Bronchial epithelial cell (primary cell): ENCODE data around the gene SLC2A14. TPM values are rescaled to one million over a fixed set of nuclear protein-coding genes. Genes with fewer than 3 reads are reported as not detected.
"Not testable (repeated sequence)": the region's sequence is repeated elsewhere in the genome, so short reads cannot be mapped to it uniquely, and the experiment has no call there.

Source experiments
- DNase-seq: peaks from one replicate; pipeline ENCODE4 v3.0.0-alpha.2; 2010; ENCODE audit warnings: low read depth
- FAIRE-seq: peaks from 2 replicates; lab custom pipeline; 2011; peaks lifted over from hg19 to GRCh38; lab: Jason Lieb, UNC
- H3K27me3 ChIP-seq: 2 replicates; pipeline ENCODE4 v1.5.1; 2011; ENCODE audit warnings: low read length; ENCODE audit not compliant: control insufficient read depth, insufficient read depth
- H3K36me3 ChIP-seq: 2 replicates; pipeline ENCODE4 v1.5.1; 2011; ENCODE audit warnings: low read length; ENCODE audit not compliant: control insufficient read depth, insufficient read depth
- H3K4me3 ChIP-seq: 2 replicates; pipeline ENCODE4 v1.5.1; 2011; ENCODE audit warnings: mild to moderate bottlenecking, low read depth, low read length, control low read depth
- total RNA-seq: library from RNA; depleted of rRNA; stranded (reverse); fragments of >200 nt; gene quantifications from 2 replicates; pipeline ENCODE4 v1.2.1, GENCODE V29; 2014
- TF ChIP-seq, protein P1 (sequence below): IDR thresholded peaks from 2 replicates; pipeline ENCODE4 v1.5.1; 2011; ENCODE audit warnings: mild to moderate bottlenecking, moderate library complexity, low read length, control low read depth, inconsistent platforms; ENCODE audit not compliant: insufficient read depth, severe bottlenecking

SLC2A14 gene
- total RNA-seq, 1 donor from 2014 or later, result not detected

DNA sequence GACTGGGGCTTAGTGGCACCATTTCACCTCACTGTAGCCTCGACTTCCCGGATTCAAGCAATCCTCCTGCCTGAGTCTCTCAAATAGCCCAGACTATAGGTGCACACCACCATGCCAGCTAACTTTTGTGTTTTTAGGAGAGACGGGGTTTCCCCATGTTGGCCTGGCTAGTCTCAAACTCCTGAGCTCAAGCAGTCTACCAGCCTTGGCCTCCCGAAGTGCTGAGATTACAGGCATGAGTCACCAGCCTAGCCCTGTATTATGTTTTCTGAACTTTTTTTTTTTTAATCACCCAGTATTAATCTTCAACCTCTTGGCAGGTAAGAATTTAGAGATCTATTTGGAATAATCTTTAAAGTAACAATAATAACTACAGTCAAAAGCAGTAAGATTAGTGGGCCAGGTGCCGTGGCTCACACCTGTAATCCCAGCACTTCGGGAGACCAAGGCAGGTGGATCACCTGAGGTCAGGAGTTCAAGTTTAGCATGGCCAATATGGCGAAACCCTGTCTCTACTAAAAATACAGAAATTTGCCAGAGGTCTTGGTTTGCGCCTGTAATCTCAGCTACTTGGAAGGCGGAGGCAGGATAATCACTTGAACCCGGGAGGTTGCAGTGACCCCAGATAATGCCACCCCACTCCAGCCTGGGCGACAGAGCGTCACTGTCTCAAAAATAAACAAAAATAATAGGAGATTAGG is 74.9 kb downstream of the SLC2A14 start:
- TF ChIP-seq, protein P1, sequence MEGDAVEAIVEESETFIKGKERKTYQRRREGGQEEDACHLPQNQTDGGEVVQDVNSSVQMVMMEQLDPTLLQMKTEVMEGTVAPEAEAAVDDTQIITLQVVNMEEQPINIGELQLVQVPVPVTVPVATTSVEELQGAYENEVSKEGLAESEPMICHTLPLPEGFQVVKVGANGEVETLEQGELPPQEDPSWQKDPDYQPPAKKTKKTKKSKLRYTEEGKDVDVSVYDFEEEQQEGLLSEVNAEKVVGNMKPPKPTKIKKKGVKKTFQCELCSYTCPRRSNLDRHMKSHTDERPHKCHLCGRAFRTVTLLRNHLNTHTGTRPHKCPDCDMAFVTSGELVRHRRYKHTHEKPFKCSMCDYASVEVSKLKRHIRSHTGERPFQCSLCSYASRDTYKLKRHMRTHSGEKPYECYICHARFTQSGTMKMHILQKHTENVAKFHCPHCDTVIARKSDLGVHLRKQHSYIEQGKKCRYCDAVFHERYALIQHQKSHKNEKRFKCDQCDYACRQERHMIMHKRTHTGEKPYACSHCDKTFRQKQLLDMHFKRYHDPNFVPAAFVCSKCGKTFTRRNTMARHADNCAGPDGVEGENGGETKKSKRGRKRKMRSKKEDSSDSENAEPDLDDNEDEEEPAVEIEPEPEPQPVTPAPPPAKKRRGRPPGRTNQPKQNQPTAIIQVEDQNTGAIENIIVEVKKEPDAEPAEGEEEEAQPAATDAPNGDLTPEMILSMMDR, result no peak
- no peaks in the 10 kb centered on the region for H3K27me3 ChIP-seq
- DNase-seq (peak; percentile 15), FAIRE-seq (no peak)
- H3K4me3 ChIP-seq, result no peak overlapping the region
- no peaks in the 10 kb centered on the region for H3K36me3 ChIP-seq

DNA sequence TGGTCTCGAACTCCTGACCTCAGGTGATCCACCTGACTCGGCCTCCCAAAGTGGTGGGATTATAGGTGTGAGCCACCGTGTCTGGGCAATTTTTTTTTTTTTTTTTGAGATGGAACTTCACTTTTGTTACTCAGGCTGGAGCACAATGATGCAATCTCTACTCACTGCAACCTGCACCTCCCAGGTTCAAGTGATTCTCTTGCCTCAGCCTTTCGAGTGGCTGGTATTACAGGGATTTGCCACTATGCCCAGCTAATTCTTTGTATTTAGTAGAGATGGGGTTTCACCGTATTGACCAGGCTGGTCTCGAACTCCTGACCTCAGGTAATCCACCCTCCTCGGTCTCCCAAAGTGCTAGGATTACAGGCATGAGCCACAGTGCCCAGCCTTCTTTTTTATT is 75.4 kb downstream of the SLC2A14 start:
- not testable (repeated sequence) for H3K36me3 ChIP-seq, DNase-seq, FAIRE-seq, H3K4me3 ChIP-seq, H3K27me3 ChIP-seq

DNA sequence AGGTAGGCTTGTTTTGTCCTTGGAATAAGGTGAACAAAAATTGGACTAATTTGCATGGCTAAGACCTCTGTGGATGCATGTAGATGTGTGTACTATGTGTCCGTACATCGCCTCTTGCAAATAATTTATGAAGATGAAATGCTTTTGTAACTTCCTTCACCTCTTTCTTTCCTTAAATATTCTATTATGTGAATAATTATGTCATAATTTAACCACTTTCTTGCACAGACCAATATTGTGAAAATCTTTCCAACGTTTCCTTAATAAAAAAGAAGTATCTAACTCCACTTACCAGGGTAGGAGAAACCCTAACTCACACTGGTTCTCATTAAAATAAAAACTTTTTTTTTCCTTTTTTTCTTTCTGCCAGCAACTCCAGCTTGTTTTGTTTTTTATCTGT is 79.5 kb downstream of the SLC2A14 start:
- DNase-seq (no peak), FAIRE-seq (no peak)
- TF ChIP-seq, protein P1, result no peak
- H3K27me3 ChIP-seq, result no peaks in the 10 kb centered on the region
- H3K36me3 ChIP-seq, result no peaks in the 10 kb centered on the region
- H3K4me3 ChIP-seq, result no peak overlapping the region

DNA sequence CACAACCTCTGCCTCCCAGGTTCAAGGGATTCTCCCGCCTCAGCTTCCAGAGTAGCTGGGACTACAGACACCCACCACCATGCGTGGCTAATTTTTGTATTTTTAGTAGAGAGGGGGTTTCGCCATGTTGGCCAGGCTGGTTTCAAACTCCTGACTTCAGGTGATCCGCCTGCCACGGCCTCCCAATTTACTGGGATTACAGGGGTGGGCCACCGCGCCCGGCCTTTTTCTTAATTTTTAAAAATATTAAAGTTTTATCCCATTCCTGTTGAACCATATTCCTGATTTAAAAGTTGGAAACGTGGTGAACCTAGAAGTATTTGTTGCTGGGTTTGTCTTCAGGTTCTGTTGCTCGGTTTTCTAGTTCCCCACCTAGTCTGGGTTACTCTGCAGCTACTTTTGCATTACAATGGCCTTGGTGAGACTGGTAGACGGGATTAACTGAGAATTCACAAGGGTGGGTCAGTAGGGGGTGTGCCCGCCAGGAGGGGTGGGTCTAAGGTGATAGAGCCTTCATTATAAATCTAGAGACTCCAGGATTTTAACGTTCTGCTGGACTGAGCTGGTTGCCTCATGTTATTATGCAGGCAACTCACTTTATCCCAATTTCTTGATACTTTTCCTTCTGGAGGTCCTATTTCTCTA is 83.7 kb downstream of the SLC2A14 start, which contains the start of gene NANOG:
NANOG (plus strand) TSS at position 519 of the 645 bp plus-strand sequence. CDS start 213 bp downstream, outside the sequence.
- not testable (repeated sequence) for H3K4me3 ChIP-seq, DNase-seq, H3K27me3 ChIP-seq, H3K36me3 ChIP-seq, FAIRE-seq

DNA sequence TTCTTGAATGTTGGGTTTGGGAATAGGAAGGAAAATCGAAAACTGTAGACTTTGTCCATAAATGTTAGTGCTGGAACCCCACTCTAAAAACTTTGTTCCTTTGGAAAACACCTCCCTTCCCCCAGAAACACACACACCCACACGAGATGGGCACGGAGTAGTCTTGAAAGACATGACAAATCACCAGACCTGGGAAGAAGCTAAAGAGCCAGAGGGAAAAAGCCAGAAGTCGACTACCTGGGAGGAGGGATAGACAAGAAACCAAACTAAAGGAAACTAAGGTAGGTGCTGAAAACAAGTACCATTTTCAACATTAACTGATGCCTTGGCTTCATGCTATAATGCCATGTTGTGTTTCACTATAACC is 84.4 kb downstream of the SLC2A14 start:
- H3K27me3 ChIP-seq, result no peaks in the 10 kb centered on the region

DNA sequence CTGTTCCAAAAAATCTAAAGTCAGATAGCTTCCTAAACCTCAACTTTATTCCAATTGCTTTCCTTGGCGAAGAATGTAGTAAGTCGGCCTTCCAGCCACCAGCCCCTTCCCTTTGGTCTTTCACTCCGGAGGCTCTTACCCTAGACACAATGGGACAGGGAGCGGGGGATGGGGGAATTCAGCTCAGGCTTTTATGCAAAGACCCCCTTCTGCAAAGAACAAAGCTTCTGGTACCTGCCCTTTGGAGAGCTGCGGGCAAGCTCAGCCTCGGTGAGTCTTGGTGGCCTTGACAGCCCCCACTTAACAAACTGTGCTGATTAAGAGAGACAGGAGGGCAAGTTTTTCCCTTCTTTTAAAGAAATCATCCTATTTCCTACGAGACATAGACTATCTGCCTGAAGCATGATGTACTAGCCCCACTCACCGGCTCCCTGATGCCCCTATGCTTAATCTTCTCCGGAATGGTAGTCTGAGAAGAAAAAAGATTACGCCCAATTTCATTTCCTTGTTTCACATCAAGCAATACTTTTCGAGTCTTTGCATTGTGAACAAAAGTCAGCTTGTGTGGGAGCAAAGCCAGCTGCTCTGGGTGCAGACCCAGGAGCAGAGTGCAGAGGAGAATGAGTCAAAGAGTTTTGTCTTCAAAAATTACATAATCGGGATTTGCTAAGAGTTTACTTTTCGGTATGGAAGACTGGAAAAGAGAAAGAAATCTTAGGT is 85.0 kb downstream of the SLC2A14 start:
- FAIRE-seq (no peak), DNase-seq (no peak)
- Histone ChIP-seq H3K4me3 (no peak overlapping the region), H3K36me3 (no peaks in the 10 kb centered on the region), H3K27me3 (no peaks in the 10 kb centered on the region)
- TF ChIP-seq, protein P1, result no peak

More for the DNA sequence above, 84.4 kb downstream of the SLC2A14 start:
- TF ChIP-seq, protein P1, result no peak
- Histone ChIP-seq H3K36me3 (no peaks in the 10 kb centered on the region), H3K4me3 (no peak overlapping the region)
- FAIRE-seq (no peak), DNase-seq (no peak)
